SH-SY5Y (cell line): ENCODE results near the gene TDRD12.

Experiments used
- GATA2 ChIP-seq: IDR thresholded peaks from 2 replicates; pipeline ENCODE4 v1.6.1; 2011; ENCODE audit warnings: mild to moderate bottlenecking, low read depth, low read length
- GATA3 ChIP-seq: IDR thresholded peaks from 2 replicates; pipeline ENCODE4 v1.6.1; 2011; ENCODE audit warnings: low read depth, mild to moderate bottlenecking, low read length, moderate library complexity

GRCh38 chr19:32828139-32828538 lies 108.6 kb downstream of the TDRD12 start:
- no peak for TF ChIP-seq GATA3
- no peak for TF ChIP-seq GATA2
